HCT116 (cell line): ENCODE data around the gene OVAAL. TPM values are rescaled to one million over a fixed set of nuclear protein-coding genes. Genes with fewer than 3 reads are reported as not detected.

Experiments used
- ATAC-seq: fragments of 200-7000 bp; cut with Tn5 transposase; 2 replicates; pipeline ENCODE4 v1.9.1; 2020; ENCODE audit warnings: mild to moderate bottlenecking, moderate library complexity
- BruUV-seq: library from RNA; stranded (reverse); fragments of 400-500 nt; replicated peaks from 2 replicates; lab custom pipeline; 2021; lab: Mats Ljungman, UMichigan
- CTCF ChIA-PET: fragments of 300-600 bp; sonication (Branson Sonifier 250); formaldehyde crosslinking; loops from one replicate; lab custom pipeline; 2021; ENCODE audit warnings: antibody characterized with exemption; lab: Charles Lee
- POLR2A ChIA-PET: fragments of 300-600, 350-600 bp; sonication (Branson Sonifier 250); formaldehyde crosslinking; loops from one replicate; lab custom pipeline; 2021; ENCODE audit warnings: antibody characterized with exemption; lab: Charles Lee
- RAD21 ChIA-PET, 2 experiments: fragments of 300-600 bp; sonication (Branson Sonifier 250); formaldehyde crosslinking; loops; one replicate each; lab custom pipeline; 2023; ENCODE audit warnings: low total read pairs in 2 of 2; ENCODE audit not compliant: uncharacterized antibody in 2 of 2, unreplicated experiment in 2 of 2, low non-redundant PET in 1 of 2; lab: Charles Lee
- DNase-seq: peaks from one replicate; pipeline ENCODE4 v3.0.0-alpha.2; 2010; ENCODE audit warnings: low read depth, low spot score
- H2AFZ ChIP-seq: fragments of 200-600 bp; shearing (Covaris generic), sonication (generic); 2 replicates; pipeline ENCODE4 v1.6.1; 2017; ENCODE audit warnings: low read depth, mixed run types, mixed read lengths, antibody characterized with exemption, low read length; ENCODE audit not compliant: poor library complexity, severe bottlenecking
- H3K27ac ChIP-seq: 2 replicates; pipeline ENCODE4 v1.5.1; 2012; ENCODE audit warnings: low read depth, low read length
- H3K27me3 ChIP-seq: fragments of 200-600 bp; sonication (generic); 2 replicates; pipeline ENCODE4 v1.6.1; 2016; ENCODE audit warnings: mixed run types, low read length, mixed read lengths; ENCODE audit not compliant: insufficient read depth
- H3K36me3 ChIP-seq, 2 experiments: fragments of 200-500 bp in 1 of 2; fragments of 200-600 bp in 1 of 2; sonication (Bioruptor generic) in 1 of 2; sonication (generic) in 1 of 2; 2 replicates each; pipeline versions ENCODE4 v1.5.1 to v1.6.1; 2014 to 2016; ENCODE audit warnings: low read length in 2 of 2, inconsistent platforms in 1 of 2, mixed read lengths in 1 of 2, mixed run types in 1 of 2; ENCODE audit not compliant: insufficient read depth in 2 of 2, control insufficient read depth in 1 of 2
- H3K4me1 ChIP-seq, 2 experiments: fragments of 200-600 bp in 1 of 2; sonication (generic) in 1 of 2; 2 replicates each; pipeline versions ENCODE4 v1.5.1 to v1.6.1; 2012 to 2017; ENCODE audit warnings: low read length in 2 of 2, inconsistent platforms in 1 of 2, mild to moderate bottlenecking in 1 of 2, mixed read lengths in 1 of 2, mixed run types in 1 of 2, moderate library complexity in 1 of 2; ENCODE audit not compliant: insufficient read depth in 2 of 2, control insufficient read depth in 1 of 2
- H3K4me2 ChIP-seq: fragments of 200-600 bp; sonication (generic); 2 replicates; pipeline ENCODE4 v1.6.1; 2017; ENCODE audit warnings: mixed run types, low read length, mixed read lengths
- H3K4me3 ChIP-seq, 2 experiments: fragments of 200-600 bp in 1 of 2; sonication (generic) in 1 of 2; replicated peaks in 1 of 2; 2 replicates each; pipeline ENCODE4 v1.5.1; 2011 to 2016; ENCODE audit warnings: low read length in 2 of 2, control low read depth in 1 of 2, low read depth in 1 of 2, mild to moderate bottlenecking in 1 of 2, mixed read lengths in 1 of 2, mixed run types in 1 of 2
- H3K79me2 ChIP-seq: fragments of 200-600 bp; sonication (generic); 2 replicates; pipeline ENCODE4 v1.6.1; 2017; ENCODE audit warnings: mild to moderate bottlenecking, mixed run types, low read length, moderate library complexity, mixed read lengths; ENCODE audit not compliant: insufficient read depth
- H3K9ac ChIP-seq: fragments of 200-600 bp; sonication (generic); 2 replicates; pipeline ENCODE4 v1.6.1; 2016; ENCODE audit warnings: low read length, mixed read lengths
- H3K9me2 ChIP-seq: fragments of 200-600 bp; sonication (generic), shearing (Covaris generic); 2 replicates; pipeline ENCODE4 v1.6.1; 2017; ENCODE audit warnings: mixed run types, mild to moderate bottlenecking, moderate library complexity; ENCODE audit not compliant: insufficient read depth
- H3K9me3 ChIP-seq, 2 experiments: fragments of 200-500 bp in 1 of 2; fragments of 200-600 bp in 1 of 2; sonication (Bioruptor generic) in 1 of 2; sonication (generic) in 1 of 2; 2 replicates each; pipeline ENCODE4 v1.6.1; 2014 to 2017; ENCODE audit warnings: low read length in 2 of 2, mixed read lengths in 2 of 2, inconsistent platforms in 1 of 2, low read depth in 1 of 2, mild to moderate bottlenecking in 1 of 2, mixed run types in 1 of 2, moderate library complexity in 1 of 2; ENCODE audit not compliant: control insufficient read depth in 1 of 2, insufficient read depth in 1 of 2
- H4K20me1 ChIP-seq: fragments of 200-600 bp; sonication (generic), shearing (Covaris generic); 2 replicates; pipeline ENCODE4 v1.6.1; 2017; ENCODE audit warnings: mixed run types, mild to moderate bottlenecking, moderate library complexity; ENCODE audit not compliant: insufficient read depth
- ATF3 ChIP-seq: IDR thresholded peaks from 2 replicates; pipeline ENCODE4 v1.6.1; 2012
- CTCF ChIP-seq, 3 experiments: fragments of 200-600 bp in 1 of 3; sonication (generic) in 1 of 3; IDR thresholded peaks in 2 of 3; conservative IDR thresholded peaks in 1 of 3; 2 replicates each; pipeline ENCODE4 v1.5.1; 2012 to 2017; ENCODE audit warnings: low read depth in 2 of 3, low read length in 2 of 3, antibody characterized with exemption in 1 of 3, borderline replicate concordance in 1 of 3, control low read depth in 1 of 3, mild to moderate bottlenecking in 1 of 3, mixed read lengths in 1 of 3, mixed run types in 1 of 3, moderate library complexity in 1 of 3; ENCODE audit not compliant: insufficient read depth in 1 of 3
- ELF1 ChIP-seq: IDR thresholded peaks from 2 replicates; pipeline ENCODE4 v1.6.1; 2012; ENCODE audit warnings: low read depth, borderline replicate concordance
- EZH2 ChIP-seq: fragments of 200-600 bp; sonication (generic); IDR thresholded peaks from 2 replicates; pipeline ENCODE4 v1.6.1; 2017; ENCODE audit warnings: antibody characterized with exemption, mixed run types
- POLR2A ChIP-seq: IDR thresholded peaks from 2 replicates; pipeline ENCODE4 v1.7.0; 2011; ENCODE audit warnings: borderline replicate concordance; ENCODE audit not compliant: insufficient read depth, insufficient read length; ENCODE audit errors: extremely low read depth
- RAD21 ChIP-seq: IDR thresholded peaks from 2 replicates; pipeline ENCODE4 v1.6.1; 2012; ENCODE audit warnings: low read depth, mild to moderate bottlenecking
- SIN3A ChIP-seq: IDR thresholded peaks from 2 replicates; pipeline ENCODE4 v1.6.1; 2012; ENCODE audit warnings: low read depth
- SP1 ChIP-seq: IDR thresholded peaks from 2 replicates; pipeline ENCODE4 v1.6.1; 2012; ENCODE audit warnings: low read depth
- ZBTB33 ChIP-seq: IDR thresholded peaks from 2 replicates; pipeline ENCODE4 v1.6.1; 2011; ENCODE audit warnings: mild to moderate bottlenecking, low read length, moderate library complexity; ENCODE audit not compliant: insufficient replicate concordance; ENCODE audit errors: extremely low read depth
- ZNF274 ChIP-seq: fragments of 200-500 bp; sonication (Bioruptor generic); IDR thresholded peaks from 2 replicates; pipeline ENCODE4 v1.6.1; 2014; ENCODE audit warnings: mild to moderate bottlenecking, low read depth, low read length, inconsistent platforms
- intact Hi-C: fragments of 100-400 bp; cut with micrococcal nuclease; formaldehyde crosslinking; loops from 2 replicates; pipeline ENCODE4 v1.10.0; 2022
- total RNA-seq: library from RNA; stranded (reverse); gene quantifications from one replicate; pipeline ENCODE4 v1.2.1, GENCODE V29; 2021; ENCODE audit not compliant: unreplicated experiment

The OVAAL gene
- total RNA-seq, 1 experiment from 2014 or later: not detected

- no peaks in the 10 kb centered on the region for H4K20me1 ChIP-seq
- TF ChIP-seq POLR2A (no peak), RAD21 (no peak), ATF3 (no peak), ELF1 (no peak), SIN3A (no peak), EZH2 (no peak), ZNF274 (no peak), CTCF (IDR thresholded peaks at IDR 0.05 in 2 of 3, conservative IDR thresholded peaks at IDR 0.05 in 1 of 3; ENCODE audit: borderline replicate concordance in 1 of 3, insufficient read depth in 1 of 3, low read depth in 2 of 3, low read length in 2 of 3) (no peak), SP1 (no peak), ZBTB33 (no peak)
- no peaks in the 10 kb centered on the region for H3K79me2 ChIP-seq
- no peaks in the 10 kb centered on the region for H3K27me3 ChIP-seq
- ATAC-seq: no peak
- BruUV-seq: no TSS peak
- CTCF ChIA-PET: no interaction called here
- intact Hi-C loops: no loop called here
- DNase-seq: no peak
- RAD21 ChIA-PET: no interaction called here
- H3K4me1 ChIP-seq: peaks cover 0 to 11% of the 10 kb centered on the region in 2 experiments; a peak in 2 of 4 replicates
- no peaks in the 10 kb centered on the region for H3K9me3 ChIP-seq
- no peak overlapping the region for H3K27ac ChIP-seq
- no peaks in the 10 kb centered on the region for H3K9me2 ChIP-seq
- POLR2A ChIA-PET: no interaction called here
- no peak overlapping the region for H2AFZ ChIP-seq
- no peak overlapping the region for H3K4me3 ChIP-seq
- no peaks in the 10 kb centered on the region for H3K36me3 ChIP-seq
- H3K9ac ChIP-seq: no peak overlapping the region
- H3K4me2 ChIP-seq: no peak overlapping the region
Observed at GRCh38 chr1:180566026-180566425, 7.3 kb downstream of the OVAAL start.
